Immature natural killer cell (primary cell): ENCODE results near the gene DIP2A. TPM values are rescaled to one million over a fixed set of nuclear protein-coding genes. Genes with fewer than 3 reads are reported as not detected.

Source experiments
- DNase-seq, 3 donors: peaks; one replicate each; pipeline ENCODE4 v3.0.0; 2022; ENCODE audit warnings: mixed read lengths in 1 of 3
- H3K27ac Mint-ChIP-seq, 6 donors: one replicate each; pipeline ENCODE4 v1.8.0; 2020; ENCODE audit warnings: mixed read lengths in 6 of 6, mild to moderate bottlenecking in 5 of 6, inconsistent platforms in 4 of 6, moderate library complexity in 3 of 6
- H3K27me3 Mint-ChIP-seq, 3 donors: one replicate each; pipeline ENCODE4 v1.8.0; 2020 to 2021; ENCODE audit warnings: low read depth in 3 of 3, mild to moderate bottlenecking in 3 of 3, mixed read lengths in 3 of 3, moderate library complexity in 3 of 3, inconsistent platforms in 1 of 3
- H3K36me3 Mint-ChIP-seq, 3 donors: one replicate each; pipeline ENCODE4 v1.8.0; 2020; ENCODE audit warnings: mixed read lengths in 3 of 3, inconsistent platforms in 2 of 3, mild to moderate bottlenecking in 2 of 3
- H3K4me1 Mint-ChIP-seq, 2 donors: one replicate each; pipeline ENCODE4 v1.8.0; 2020; ENCODE audit warnings: inconsistent platforms in 2 of 2, mild to moderate bottlenecking in 2 of 2, mixed read lengths in 2 of 2, moderate library complexity in 1 of 2
- H3K4me3 Mint-ChIP-seq, 5 donors: one replicate each; pipeline ENCODE4 v1.8.0; 2020; ENCODE audit warnings: mild to moderate bottlenecking in 5 of 5, mixed read lengths in 5 of 5, inconsistent platforms in 3 of 5, moderate library complexity in 3 of 5
- H3K9me3 Mint-ChIP-seq, 6 donors: one replicate each; pipeline ENCODE4 v1.8.0; 2020; ENCODE audit warnings: mild to moderate bottlenecking in 6 of 6, mixed read lengths in 6 of 6, inconsistent platforms in 4 of 6, moderate library complexity in 3 of 6
- polyA plus RNA-seq, 3 donors: library from polyadenylated mRNA; unstranded; fragments of 300-500 nt; fragmentation: Illumina TruSeq; gene quantifications; one replicate each; pipeline ENCODE4 v1.2.3, GENCODE V29; 2021

The DIP2A gene
- polyA plus RNA-seq, 3 donors from 2014 or later: 23.1 to 64.8 (median 26.9) TPM

- peaks cover 0 to 51% (median 20%) of the 10 kb centered on the region in 3 donors for H3K27me3 Mint-ChIP-seq
- no peak for DNase-seq
- H3K9me3 Mint-ChIP-seq: no peaks in the 10 kb centered on the region
- H3K36me3 Mint-ChIP-seq: peaks cover 39 to 84% (median 73%) of the 10 kb centered on the region in 3 donors
- H3K4me1 Mint-ChIP-seq: peaks cover 0 to 96% of the 10 kb centered on the region in 2 donors
- H3K27ac Mint-ChIP-seq: peak overlapping the region in 4 of 6 donors; percentile 93 to 99 (median 98)
- peak overlapping the region in 3 of 5 donors; percentile 69 to 85 (median 79) for H3K4me3 Mint-ChIP-seq
These were observed 80.4 kb downstream of the DIP2A start for GRCh38 chr21:46538851-46539666.

DNA sequence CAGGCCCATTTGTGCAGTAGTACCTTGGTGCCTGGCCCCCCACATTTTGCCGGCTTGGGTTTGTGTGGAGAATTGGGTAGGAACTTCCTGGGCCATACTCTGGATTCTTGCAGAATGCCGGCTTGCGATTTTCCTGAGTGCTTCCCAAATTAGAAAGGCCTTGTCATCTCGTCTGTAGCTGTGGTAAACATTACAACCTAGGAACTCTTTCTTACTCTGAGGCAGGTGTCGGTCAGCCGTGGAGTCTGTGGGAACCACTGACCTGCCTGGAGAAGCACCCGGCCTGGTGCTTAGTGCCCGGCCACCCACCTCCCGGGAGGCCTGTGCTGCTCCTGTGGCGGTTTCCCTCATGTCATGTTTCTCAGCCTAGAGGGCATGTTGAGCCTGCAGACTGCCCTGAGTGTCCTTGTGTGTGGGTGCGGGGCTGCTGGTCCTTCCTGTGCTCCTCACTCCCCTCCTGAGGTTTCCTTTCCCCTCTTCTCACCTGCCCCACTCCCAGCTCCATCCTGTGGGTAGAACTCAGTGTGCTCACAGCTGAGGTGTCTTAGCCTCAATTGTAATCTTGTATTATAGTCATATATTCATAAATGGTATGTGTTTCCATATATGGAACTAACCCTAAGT lies 81.5 kb downstream of the DIP2A start:
- peaks cover 3 to 98% of the 10 kb centered on the region in 2 donors for H3K4me1 Mint-ChIP-seq
- peak overlapping the region in 3 of 5 donors; percentile 69 to 85 (median 79) for H3K4me3 Mint-ChIP-seq

DNA sequence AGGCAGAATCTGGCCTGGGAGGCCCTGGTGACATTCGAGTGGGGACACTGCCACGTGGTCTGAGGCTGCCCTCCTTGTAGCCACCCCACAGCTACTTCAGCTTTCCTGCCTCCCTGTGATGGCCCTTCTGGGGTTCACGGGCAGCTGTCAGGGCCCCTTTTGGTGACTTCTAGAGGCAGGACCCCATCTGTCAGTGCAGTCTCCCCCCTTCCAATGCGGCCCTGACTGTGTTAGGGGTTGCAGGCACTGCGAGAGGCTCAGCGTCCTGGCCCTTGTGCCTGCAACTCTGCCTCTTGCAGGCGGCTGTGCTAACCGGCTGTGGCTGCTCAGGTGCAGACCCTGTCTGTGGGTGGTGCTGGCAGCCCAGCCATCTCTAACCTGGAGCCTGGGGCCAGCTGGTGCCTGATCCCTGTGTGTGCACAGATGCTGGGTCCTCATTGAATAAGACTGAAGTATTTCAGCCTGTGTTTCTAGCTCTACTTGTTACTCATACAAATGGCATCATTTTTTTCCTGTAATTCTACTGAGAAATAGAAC lies 84.0 kb downstream of the DIP2A start:
- DNase-seq: no peak
- Mint-ChIP-seq H3K4me1 (peaks cover 3 to 76% of the 10 kb centered on the region in 2 donors), H3K4me3 (peak overlapping the region in 2 of 5 donors; percentile 29 to 35), H3K36me3 (peaks cover 44 to 84% (median 83%) of the 10 kb centered on the region in 3 donors), H3K9me3 (no peaks in the 10 kb centered on the region), H3K27me3 (peaks cover 1 to 31% (median 16%) of the 10 kb centered on the region in 3 donors), H3K27ac (peak overlapping the region in 5 of 6 donors; percentile 13 to 99 (median 98))

More for the DNA sequence above, 81.5 kb downstream of the DIP2A start:
- Mint-ChIP-seq H3K9me3 (no peaks in the 10 kb centered on the region), H3K27ac (peak overlapping the region in 5 of 6 donors; percentile 86 to 99 (median 98)), H3K27me3 (peaks cover under 1 to 47% (median 20%) of the 10 kb centered on the region in 3 donors), H3K36me3 (peaks cover 47 to 87% (median 77%) of the 10 kb centered on the region in 3 donors)
- DNase-seq: peak in 2 of 3 donors; percentile 84 to 86

DNA sequence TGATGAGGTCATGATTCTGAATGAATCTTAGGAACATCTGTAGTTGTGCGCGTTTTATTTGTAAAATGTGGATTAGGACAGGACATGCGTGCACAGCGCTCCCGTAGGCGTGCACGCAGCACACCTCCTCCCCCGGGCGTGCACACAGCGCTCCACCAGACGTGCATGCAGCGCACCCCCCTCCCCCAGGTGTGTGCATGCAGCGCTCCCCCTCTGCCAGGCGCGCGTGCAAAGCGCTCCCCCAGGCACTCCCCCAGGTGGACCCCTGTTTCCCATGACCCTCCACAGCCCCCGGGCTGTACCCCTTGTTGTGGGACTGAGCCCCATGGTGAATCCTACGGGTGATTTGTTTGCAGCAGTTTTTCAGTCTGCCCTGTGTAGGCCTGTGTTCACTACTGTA lies 84.6 kb downstream of the DIP2A start:
- Mint-ChIP-seq H3K27ac (peak overlapping the region in 5 of 6 donors; percentile 73 to 99 (median 98)), H3K9me3 (no peaks in the 10 kb centered on the region), H3K36me3 (peaks cover 47 to 84% (median 84%) of the 10 kb centered on the region in 3 donors), H3K27me3 (peaks cover 1 to 27% (median 14%) of the 10 kb centered on the region in 3 donors), H3K4me3 (peak overlapping the region in 2 of 5 donors; percentile 50 to 67), H3K4me1 (peaks cover 3 to 76% of the 10 kb centered on the region in 2 donors)
- DNase-seq: no peak

GRCh38 chr21:46544003-46544402 lies 85.3 kb downstream of the DIP2A start:
- H3K4me3 Mint-ChIP-seq: peak overlapping the region in 3 of 5 donors; percentile 33 to 67 (median 50)
- H3K27me3 Mint-ChIP-seq: peaks cover 1 to 26% (median 13%) of the 10 kb centered on the region in 3 donors
- no peak for DNase-seq
- peaks cover 8 to 76% of the 10 kb centered on the region in 2 donors for H3K4me1 Mint-ChIP-seq
- no peaks in the 10 kb centered on the region for H3K9me3 Mint-ChIP-seq
- peak overlapping the region in 5 of 6 donors; percentile 73 to 99 (median 98) for H3K27ac Mint-ChIP-seq
- H3K36me3 Mint-ChIP-seq: peaks cover 54 to 89% (median 85%) of the 10 kb centered on the region in 3 donors

GRCh38 chr21:46544824-46545223 lies 86.1 kb downstream of the DIP2A start:
- Mint-ChIP-seq H3K36me3 (peaks cover 49 to 86% (median 79%) of the 10 kb centered on the region in 3 donors), H3K4me1 (peaks cover 10 to 76% of the 10 kb centered on the region in 2 donors), H3K4me3 (peak overlapping the region in 2 of 5 donors; percentile 25 to 32), H3K9me3 (no peaks in the 10 kb centered on the region), H3K27ac (peak overlapping the region in 4 of 6 donors; percentile 93 to 99 (median 98)), H3K27me3 (peaks cover 1 to 21% (median 10%) of the 10 kb centered on the region in 3 donors)
- DNase-seq: no peak

DNA sequence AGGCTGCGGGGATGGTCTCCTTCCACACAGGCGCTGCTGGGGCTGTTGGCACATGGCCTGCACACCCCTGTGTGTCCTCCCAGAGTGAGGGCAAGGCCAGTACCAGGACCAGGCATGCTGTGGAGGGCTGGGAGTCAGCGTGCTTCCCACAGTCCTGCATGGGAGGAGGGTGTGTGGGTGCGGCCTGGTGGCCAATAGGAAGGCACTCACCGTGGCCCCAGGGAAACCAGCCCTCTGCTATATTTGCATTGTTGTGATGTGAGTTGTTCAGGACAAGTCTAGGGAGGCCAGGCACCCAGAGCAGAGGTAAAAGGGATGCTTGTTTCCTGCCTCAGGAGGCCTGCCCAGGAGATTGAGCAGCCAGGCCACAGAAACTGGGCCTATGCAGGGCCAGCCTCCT lies 86.7 kb downstream of the DIP2A start:
- no peaks in the 10 kb centered on the region for H3K9me3 Mint-ChIP-seq
- H3K36me3 Mint-ChIP-seq: peaks cover 49 to 85% (median 78%) of the 10 kb centered on the region in 3 donors
- H3K4me3 Mint-ChIP-seq: no peak overlapping the region
- H3K4me1 Mint-ChIP-seq: peaks cover 14 to 76% of the 10 kb centered on the region in 2 donors
- H3K27ac Mint-ChIP-seq: peak overlapping the region in 5 of 6 donors; percentile 52 to 98 (median 92)
- no peak for DNase-seq
- peaks cover 1 to 19% (median 10%) of the 10 kb centered on the region in 3 donors for H3K27me3 Mint-ChIP-seq

DNA sequence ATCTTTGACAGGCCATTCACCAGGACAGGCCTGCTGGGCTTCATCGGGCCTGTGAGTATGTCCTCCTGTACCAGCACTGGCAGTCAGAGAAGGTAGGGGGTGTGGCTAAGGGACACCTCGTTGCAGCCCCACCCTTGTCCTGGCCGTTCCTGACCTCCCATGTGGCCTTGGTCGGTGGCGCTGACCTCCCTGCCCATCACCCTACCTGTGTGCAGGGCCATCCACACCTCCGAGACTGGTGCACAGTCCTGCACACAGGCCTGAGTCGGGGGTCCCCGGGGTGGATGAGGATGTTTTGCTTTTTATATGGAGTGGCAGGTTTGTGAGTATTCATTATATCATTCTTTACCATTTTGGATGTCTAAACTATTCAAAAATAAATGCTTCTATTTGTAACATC lies 87.2 kb downstream of the DIP2A start:
- no peak overlapping the region for H3K4me3 Mint-ChIP-seq
- peaks cover 6 to 23% (median 12%) of the 10 kb centered on the region in 3 donors for H3K27me3 Mint-ChIP-seq
- peak overlapping the region in 5 of 6 donors; percentile 49 to 98 (median 71) for H3K27ac Mint-ChIP-seq
- peaks cover 48 to 82% (median 78%) of the 10 kb centered on the region in 3 donors for H3K36me3 Mint-ChIP-seq
- H3K4me1 Mint-ChIP-seq: peaks cover 20 to 76% of the 10 kb centered on the region in 2 donors
- H3K9me3 Mint-ChIP-seq: no peaks in the 10 kb centered on the region
- DNase-seq: no peak

DNA sequence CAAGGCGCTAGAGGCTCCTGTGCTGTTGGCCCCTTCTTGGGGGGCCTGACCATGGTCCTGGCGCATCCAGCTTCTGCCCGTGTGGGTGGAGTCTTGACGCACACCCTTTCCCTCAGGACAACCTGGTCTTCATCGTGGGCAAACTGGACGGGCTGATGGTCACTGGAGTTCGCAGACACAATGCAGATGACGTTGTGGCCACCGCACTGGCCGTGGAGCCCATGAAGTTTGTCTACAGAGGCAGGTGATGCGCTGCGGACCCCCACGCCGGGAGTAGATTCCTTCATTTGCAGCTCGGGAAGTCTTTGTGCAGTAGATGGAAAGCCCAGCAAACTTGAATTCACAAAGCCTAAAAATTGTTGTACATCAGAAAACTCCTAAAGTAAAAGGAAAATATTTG lies 88.1 kb downstream of the DIP2A start:
- peak overlapping the region in 5 of 6 donors; percentile 24 to 98 (median 69) for H3K27ac Mint-ChIP-seq
- H3K36me3 Mint-ChIP-seq: peaks cover 48 to 74% (median 69%) of the 10 kb centered on the region in 3 donors
- no peaks in the 10 kb centered on the region for H3K9me3 Mint-ChIP-seq
- H3K4me1 Mint-ChIP-seq: peaks cover 29 to 76% of the 10 kb centered on the region in 2 donors
- H3K4me3 Mint-ChIP-seq: no peak overlapping the region
- DNase-seq: no peak
- H3K27me3 Mint-ChIP-seq: peaks cover 10 to 27% (median 13%) of the 10 kb centered on the region in 3 donors

GRCh38 chr21:46549650-46550049 lies 91.0 kb downstream of the DIP2A start:
- Mint-ChIP-seq H3K4me1 (peaks cover 52 to 75% of the 10 kb centered on the region in 2 donors), H3K9me3 (no peaks in the 10 kb centered on the region), H3K4me3 (no peak overlapping the region), H3K27ac (peak overlapping the region; percentile 72 to 100 (median 98)), H3K36me3 (peaks cover 45 to 69% (median 59%) of the 10 kb centered on the region in 3 donors), H3K27me3 (peaks cover 10 to 28% (median 13%) of the 10 kb centered on the region in 3 donors)
- DNase-seq: no peak

- Mint-ChIP-seq H3K27ac (peak overlapping the region; percentile 93 to 100 (median 98)), H3K27me3 (peaks cover 9 to 28% (median 13%) of the 10 kb centered on the region in 3 donors), H3K36me3 (peaks cover 39 to 62% (median 53%) of the 10 kb centered on the region in 3 donors), H3K4me3 (peak overlapping the region; percentile 69 to 86 (median 85)), H3K4me1 (peaks cover 52 to 69% of the 10 kb centered on the region in 2 donors), H3K9me3 (no peaks in the 10 kb centered on the region)
- DNase-seq: peak; percentile 83 to 88 (median 87)
These were observed 91.6 kb downstream of the DIP2A start for GRCh38 chr21:46550116-46550941.

DNA sequence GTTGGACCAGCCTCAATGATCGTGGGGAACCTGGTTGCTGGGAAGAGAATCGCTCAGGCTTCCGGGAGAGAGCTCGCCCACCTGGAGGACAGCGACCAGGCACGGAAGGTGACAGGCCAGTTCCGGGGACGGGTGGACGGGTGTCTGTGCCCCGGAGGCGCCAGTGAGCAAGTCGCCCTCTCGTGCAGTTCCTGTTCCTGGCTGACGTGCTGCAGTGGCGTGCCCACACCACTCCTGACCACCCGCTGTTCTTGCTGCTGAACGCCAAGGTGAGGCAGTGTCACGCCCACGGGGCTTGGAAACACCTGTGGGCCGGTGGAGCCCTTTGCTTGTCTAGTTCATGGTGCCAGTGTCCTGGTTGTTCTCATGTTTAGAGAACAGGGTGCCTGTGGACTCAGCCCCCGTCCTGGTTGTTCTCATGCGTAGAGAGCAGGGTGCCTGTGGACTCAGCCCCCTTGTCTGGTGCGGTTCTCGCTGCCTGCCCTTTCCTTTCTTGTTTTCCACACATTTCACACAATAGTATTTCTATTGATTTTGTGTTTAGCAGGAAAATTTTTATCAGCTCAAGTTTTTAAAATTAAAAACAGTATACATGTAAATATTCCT lies 93.0 kb downstream of the DIP2A start:
- H3K36me3 Mint-ChIP-seq: peaks cover 43 to 63% (median 58%) of the 10 kb centered on the region in 3 donors

More for the DNA sequence above, 93.0 kb downstream of the DIP2A start:
- Mint-ChIP-seq H3K27ac (peak overlapping the region; percentile 93 to 100 (median 98)), H3K27me3 (peaks cover 9 to 34% (median 13%) of the 10 kb centered on the region in 3 donors), H3K4me3 (peak overlapping the region; percentile 69 to 86 (median 85)), H3K9me3 (no peaks in the 10 kb centered on the region), H3K4me1 (peaks cover 55 to 75% of the 10 kb centered on the region in 2 donors)
- peak; percentile 73 to 76 (median 73) for DNase-seq
